Measurements from ENCODE around the gene GULP1. TPM values are rescaled to one million over a fixed set of nuclear protein-coding genes. Genes with fewer than 3 reads are reported as not detected.

The GULP1 gene
- total RNA-seq, 1 experiment from 2014 or later = 140 TPM

DNA sequence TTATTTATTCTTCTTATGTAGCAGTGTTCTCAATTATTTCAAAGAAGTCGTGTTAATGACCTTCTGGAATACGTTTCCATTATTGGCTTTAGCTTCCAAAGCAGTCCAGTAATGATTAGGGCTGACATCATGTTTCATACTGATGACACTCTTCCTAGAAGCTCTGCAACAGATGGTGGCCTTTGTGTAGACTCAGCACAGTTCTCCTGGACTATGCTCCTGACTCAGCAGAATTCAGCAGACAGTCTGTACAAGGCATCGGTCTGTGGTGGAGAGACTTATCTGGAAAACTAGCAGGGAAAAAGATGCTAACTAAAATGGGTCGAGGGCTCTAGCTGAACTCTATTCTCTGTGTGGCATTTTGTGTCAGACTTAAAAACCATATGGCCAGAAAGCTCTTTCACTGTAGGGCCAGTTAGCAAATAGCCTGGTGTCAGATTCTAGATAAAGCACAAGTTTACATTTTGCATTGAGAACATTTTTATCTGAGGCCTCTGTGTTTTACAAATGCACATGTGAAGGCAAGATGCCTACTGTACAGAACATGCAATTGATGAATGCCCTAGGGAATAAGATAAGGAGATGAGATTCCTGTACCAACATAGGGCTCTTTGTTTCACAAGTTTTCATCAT, 35.1 kb downstream of the GULP1 start:
- peaks cover 0 to 2% (median 0%) of the 10 kb centered on the region in 3 experiments; a peak in 1 of 7 replicates for H3K36me3 Mint-ChIP-seq (ENCODE audit: insufficient read depth in 1 of 3, low read depth in 3 of 3)
- H3K27me3 Mint-ChIP-seq (ENCODE audit: low read depth) = no peaks in the 10 kb centered on the region
- H4K20me1 ChIP-seq (ENCODE audit: control insufficient read depth, insufficient read depth, insufficient read length) = no peaks in the 10 kb centered on the region
- no peak overlapping the region for H3K56ac ChIP-seq (ENCODE audit: insufficient read length, low read depth, low read length)
- WGBS (ENCODE audit: extremely low coverage, insufficient read length, low lambda C conversion rate) = no CpG with 5 or more reads among the region's 4 CpGs
- no peaks in the 10 kb centered on the region for H3K27me3 ChIP-seq (ENCODE audit: insufficient read depth, low read length)
- H3K27ac Mint-ChIP-seq = peak overlapping the region; percentile 45 to 65 (median 50); a peak in 5 of 7 replicates
- H2AFZ ChIP-seq (ENCODE audit: low read length) = no peak overlapping the region
- no peak overlapping the region for H3K9ac ChIP-seq (ENCODE audit: extremely low read depth, insufficient read length, low read length)
- no peak overlapping the region for H3K27ac ChIP-seq (ENCODE audit: insufficient read length, low read depth, low read length)
- H2BK15ac ChIP-seq (ENCODE audit: low read depth, low read length) = no peak overlapping the region
- H3K9me3 ChIP-seq (ENCODE audit: control insufficient read depth, low read depth, low read length) = no peaks in the 10 kb centered on the region
- no peaks in the 10 kb centered on the region for H3K9me3 Mint-ChIP-seq
- no peak overlapping the region for H4K8ac ChIP-seq (replicated peaks; ENCODE audit: insufficient read length, low read depth, low read length)
- peaks cover 38 to 39% of the 10 kb centered on the region in 2 experiments for H3K4me1 Mint-ChIP-seq
- H2BK120ac ChIP-seq (ENCODE audit: low read depth, low read length, poor library complexity, severe bottlenecking) = no peak overlapping the region
- no peak overlapping the region for H3K4ac ChIP-seq (ENCODE audit: low read depth, low read length)
- H2AK5ac ChIP-seq (ENCODE audit: insufficient read length, low read length) = no peak overlapping the region
- no peak overlapping the region for H3T11ph ChIP-seq (ENCODE audit: low read length)
- no peaks in the 10 kb centered on the region for H3K23me2 ChIP-seq (ENCODE audit: insufficient read length, low read depth, low read length, poor library complexity, severe bottlenecking)
- no peak overlapping the region for H3K23ac ChIP-seq (ENCODE audit: insufficient read length, low read depth, low read length)
- H3K4me1 ChIP-seq (ENCODE audit: insufficient read depth, low read length) = peaks cover 6% of the 10 kb centered on the region; the same call in 1 of the 2 replicates
- no peak overlapping the region for H4K5ac ChIP-seq (ENCODE audit: insufficient read length, low read depth, low read length)
- no peak overlapping the region for H3K14ac ChIP-seq (ENCODE audit: insufficient read depth, low read length)
- peaks cover 52% of the 10 kb centered on the region; the same call in 1 of the 2 replicates for H3K79me2 ChIP-seq (ENCODE audit: insufficient read depth, low read length)
- DNase-seq = no peak
- no peak overlapping the region for H4K91ac ChIP-seq (ENCODE audit: insufficient read length, low read depth, low read length)
- H3K18ac ChIP-seq (ENCODE audit: insufficient read length, low read depth, low read length) = no peak overlapping the region
- no peak overlapping the region for H3K4me3 Mint-ChIP-seq
- no peak overlapping the region for H3K4me2 ChIP-seq (ENCODE audit: insufficient read depth, insufficient read length, low read length)
- H3K79me1 ChIP-seq (ENCODE audit: insufficient read depth, low read depth, low read length, poor library complexity, severe bottlenecking) = peaks cover 3% of the 10 kb centered on the region
- no peak overlapping the region for H2BK12ac ChIP-seq (ENCODE audit: insufficient read length, low read depth, low read length)
- TF ChIP-seq, protein P1, sequence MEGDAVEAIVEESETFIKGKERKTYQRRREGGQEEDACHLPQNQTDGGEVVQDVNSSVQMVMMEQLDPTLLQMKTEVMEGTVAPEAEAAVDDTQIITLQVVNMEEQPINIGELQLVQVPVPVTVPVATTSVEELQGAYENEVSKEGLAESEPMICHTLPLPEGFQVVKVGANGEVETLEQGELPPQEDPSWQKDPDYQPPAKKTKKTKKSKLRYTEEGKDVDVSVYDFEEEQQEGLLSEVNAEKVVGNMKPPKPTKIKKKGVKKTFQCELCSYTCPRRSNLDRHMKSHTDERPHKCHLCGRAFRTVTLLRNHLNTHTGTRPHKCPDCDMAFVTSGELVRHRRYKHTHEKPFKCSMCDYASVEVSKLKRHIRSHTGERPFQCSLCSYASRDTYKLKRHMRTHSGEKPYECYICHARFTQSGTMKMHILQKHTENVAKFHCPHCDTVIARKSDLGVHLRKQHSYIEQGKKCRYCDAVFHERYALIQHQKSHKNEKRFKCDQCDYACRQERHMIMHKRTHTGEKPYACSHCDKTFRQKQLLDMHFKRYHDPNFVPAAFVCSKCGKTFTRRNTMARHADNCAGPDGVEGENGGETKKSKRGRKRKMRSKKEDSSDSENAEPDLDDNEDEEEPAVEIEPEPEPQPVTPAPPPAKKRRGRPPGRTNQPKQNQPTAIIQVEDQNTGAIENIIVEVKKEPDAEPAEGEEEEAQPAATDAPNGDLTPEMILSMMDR (conservative IDR thresholded peaks at IDR 0.05) = no peak
- H2BK20ac ChIP-seq (ENCODE audit: low read depth, low read length, poor library complexity, severe bottlenecking) = no peak overlapping the region
- H2BK5ac ChIP-seq (ENCODE audit: insufficient read length, low read length) = no peak overlapping the region
